HepG2 (cell line): ENCODE results near the gene IFT122. TPM values are rescaled to one million over a fixed set of nuclear protein-coding genes. Genes with fewer than 3 reads are reported as not detected.

Source experiments
- AGO1 ChIP-seq: fragments of 200-400 bp; formaldehyde crosslinking; IDR thresholded peaks from 2 replicates; pipeline ENCODE4 v1.6.1; 2017; ENCODE audit warnings: mild to moderate bottlenecking, low read depth, low read length, moderate library complexity; ENCODE audit not compliant: poor library complexity, severe bottlenecking
- CBX5 ChIP-seq: sonication (generic); formaldehyde crosslinking; IDR thresholded peaks from 2 replicates; pipeline ENCODE4 v1.4.0; 2020; ENCODE audit warnings: missing genetic modification reagents, borderline replicate concordance
- HNF4A ChIP-seq: sonication (generic); formaldehyde crosslinking; IDR thresholded peaks from 2 replicates; pipeline ENCODE4 v1.4.0; 2020; ENCODE audit warnings: missing genetic modification reagents
- HNRNPLL ChIP-seq: fragments of 200-400 bp; formaldehyde crosslinking; IDR thresholded peaks from 2 replicates; pipeline ENCODE4 v1.6.1; 2017; ENCODE audit warnings: mild to moderate bottlenecking, low read depth, low read length; ENCODE audit not compliant: poor library complexity, severe bottlenecking
- MEIS1 ChIP-seq: sonication (generic); formaldehyde crosslinking; IDR thresholded peaks from 2 replicates; pipeline ENCODE4 v1.9.0; 2021; ENCODE audit warnings: mild to moderate bottlenecking, missing genetic modification reagents, moderate library complexity, borderline replicate concordance
- MTA3 ChIP-seq: sonication (generic); formaldehyde crosslinking; IDR thresholded peaks from 2 replicates; pipeline ENCODE4 v1.4.0; 2020; ENCODE audit warnings: missing genetic modification reagents
- NFIC ChIP-seq: IDR thresholded peaks from 2 replicates; pipeline ENCODE4 v1.6.1; 2012; ENCODE audit warnings: mild to moderate bottlenecking, low read length, inconsistent platforms
- PATZ1 ChIP-seq: sonication (generic); formaldehyde crosslinking; IDR thresholded peaks from 2 replicates; pipeline ENCODE4 v1.4.0; 2020; ENCODE audit warnings: missing genetic modification reagents
- PLRG1 ChIP-seq: fragments of 450-650 bp; conservative IDR thresholded peaks from 2 replicates; pipeline ENCODE4 v1.6.1; 2016
- POLR2A ChIP-seq, 2 experiments: IDR thresholded peaks; 2 replicates each; pipeline ENCODE4 v1.6.1; 2011; ENCODE audit warnings: low read depth in 2 of 2, low read length in 2 of 2, mild to moderate bottlenecking in 1 of 2, moderate library complexity in 1 of 2; ENCODE audit not compliant: insufficient read depth in 1 of 2
- ZBTB39 ChIP-seq: sonication (generic); formaldehyde crosslinking; IDR thresholded peaks from 2 replicates; pipeline ENCODE4 v1.5.0; 2020; ENCODE audit warnings: missing genetic modification reagents
- ZFP82 ChIP-seq: sonication (generic); formaldehyde crosslinking; IDR thresholded peaks from 2 replicates; pipeline ENCODE4 v1.5.1; 2020; ENCODE audit warnings: mild to moderate bottlenecking, missing genetic modification reagents, borderline replicate concordance
- ZNF17 ChIP-seq: sonication (generic); formaldehyde crosslinking; IDR thresholded peaks from 2 replicates; pipeline ENCODE4 v1.5.0; 2020; ENCODE audit warnings: mild to moderate bottlenecking, missing genetic modification reagents
- ZNF20 ChIP-seq: sonication (generic); formaldehyde crosslinking; IDR thresholded peaks from 2 replicates; pipeline ENCODE4 v1.4.0; 2020; ENCODE audit warnings: mild to moderate bottlenecking, moderate library complexity, missing genetic modification reagents
- ZNF3 ChIP-seq: IDR thresholded peaks from 2 replicates; pipeline ENCODE4 v1.7.0; 2017; ENCODE audit warnings: inconsistent platforms
- ZNF33B ChIP-seq: sonication (generic); formaldehyde crosslinking; IDR thresholded peaks from 2 replicates; pipeline ENCODE4 v1.5.1; 2020; ENCODE audit warnings: mild to moderate bottlenecking, missing genetic modification reagents
- ZNF34 ChIP-seq: sonication (generic); formaldehyde crosslinking; IDR thresholded peaks from 2 replicates; pipeline ENCODE4 v1.4.0; 2020; ENCODE audit warnings: mild to moderate bottlenecking, missing genetic modification reagents, borderline replicate concordance
- ZNF720 ChIP-seq: sonication (generic); formaldehyde crosslinking; IDR thresholded peaks from 2 replicates; pipeline ENCODE4 v1.4.0; 2020; ENCODE audit warnings: missing genetic modification reagents
- ZNF839 ChIP-seq: sonication (generic); formaldehyde crosslinking; IDR thresholded peaks from 2 replicates; pipeline ENCODE4 v1.4.0; 2020; ENCODE audit warnings: missing genetic modification reagents, mild to moderate bottlenecking, borderline replicate concordance
- polyA plus RNA-seq, 8 experiments: library from polyadenylated mRNA; depleted of rRNA in 3 of 8; stranded (reverse) in 7 of 8; unstranded in 1 of 8; fragments of >200 nt; fragmentation: Illumina TruSeq in 4 of 8; extraction: Trizol in 4 of 8; gene quantifications; 2 replicates each; pipeline versions ENCODE4 v1.2.1 to v1.2.3, GENCODE V29; 2011 to 2016; ENCODE audit warnings: low read depth in 4 of 8, missing spikeins in 1 of 8, mixed read lengths in 1 of 8; ENCODE audit not compliant: insufficient read depth in 1 of 8
- total RNA-seq, 5 experiments: library from RNA; depleted of rRNA; stranded (reverse); fragments of >200 nt; fragmentation: Illumina TruSeq; extraction: Trizol; gene quantifications; 2 replicates each; pipeline ENCODE4 v1.2.3, GENCODE V29; 2016; ENCODE audit warnings: low read depth in 1 of 5
- TF ChIP-seq, protein P1 (sequence below): sonication (generic); formaldehyde crosslinking; IDR thresholded peaks from 2 replicates; pipeline ENCODE4 v1.4.0; 2020; ENCODE audit warnings: missing genetic modification reagents, borderline replicate concordance
- TF ChIP-seq, protein P2 (sequence below): sonication (generic); formaldehyde crosslinking; IDR thresholded peaks from 2 replicates; pipeline ENCODE4 v1.4.0; 2020; ENCODE audit warnings: missing genetic modification reagents, borderline replicate concordance

The IFT122 gene
- total and polyA plus RNA-seq, 2 of the 13 experiments (the other 11 are each of a cell fraction or from before 2014, with no cell fraction given): 10.1 to 10.3 TPM

GRCh38 chr3:129535075-129535474 is 95.1 kb downstream of the IFT122 start (continued):
- 0 out of 2 replicates have a peak, but pooled peaks have one; percentile 9 for TF ChIP-seq PATZ1 (CRISPR knock-in tag)
- TF ChIP-seq ZNF20 (CRISPR knock-in tag): no peak
- TF ChIP-seq, protein P1, sequence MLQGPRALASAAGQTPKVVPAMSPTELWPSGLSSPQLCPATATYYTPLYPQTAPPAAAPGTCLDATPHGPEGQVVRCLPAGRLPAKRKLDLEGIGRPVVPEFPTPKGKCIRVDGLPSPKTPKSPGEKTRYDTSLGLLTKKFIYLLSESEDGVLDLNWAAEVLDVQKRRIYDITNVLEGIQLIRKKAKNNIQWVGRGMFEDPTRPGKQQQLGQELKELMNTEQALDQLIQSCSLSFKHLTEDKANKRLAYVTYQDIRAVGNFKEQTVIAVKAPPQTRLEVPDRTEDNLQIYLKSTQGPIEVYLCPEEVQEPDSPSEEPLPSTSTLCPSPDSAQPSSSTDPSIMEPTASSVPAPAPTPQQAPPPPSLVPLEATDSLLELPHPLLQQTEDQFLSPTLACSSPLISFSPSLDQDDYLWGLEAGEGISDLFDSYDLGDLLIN (CRISPR knock-in tag): no peak
- TF ChIP-seq CBX5 (CRISPR knock-in tag): peak; percentile 14; the same call in 1 of the 2 replicates
- peak in 1 of 2 experiments; percentile 19; a peak in 1 of 4 replicates for TF ChIP-seq POLR2A (IDR thresholded peaks at IDR 0.05; ENCODE audit: insufficient read depth in 1 of 2, low read depth in 2 of 2, low read length in 2 of 2)
- no peak for TF ChIP-seq ZBTB39 (CRISPR knock-in tag)
- no peak for TF ChIP-seq ZNF17 (CRISPR knock-in tag)
- no peak for TF ChIP-seq PLRG1
- no peak for TF ChIP-seq ZNF3
- TF ChIP-seq AGO1: no peak
- no peak for TF ChIP-seq ZFP82 (CRISPR knock-in tag)
- TF ChIP-seq MEIS1 (CRISPR knock-in tag): 0 out of 2 replicates have a peak, but pooled peaks have one; percentile 17
- TF ChIP-seq NFIC: no peak
- TF ChIP-seq ZNF720 (CRISPR knock-in tag): no peak
- no peak for TF ChIP-seq ZNF33B (CRISPR knock-in tag)
- TF ChIP-seq, protein P2, sequence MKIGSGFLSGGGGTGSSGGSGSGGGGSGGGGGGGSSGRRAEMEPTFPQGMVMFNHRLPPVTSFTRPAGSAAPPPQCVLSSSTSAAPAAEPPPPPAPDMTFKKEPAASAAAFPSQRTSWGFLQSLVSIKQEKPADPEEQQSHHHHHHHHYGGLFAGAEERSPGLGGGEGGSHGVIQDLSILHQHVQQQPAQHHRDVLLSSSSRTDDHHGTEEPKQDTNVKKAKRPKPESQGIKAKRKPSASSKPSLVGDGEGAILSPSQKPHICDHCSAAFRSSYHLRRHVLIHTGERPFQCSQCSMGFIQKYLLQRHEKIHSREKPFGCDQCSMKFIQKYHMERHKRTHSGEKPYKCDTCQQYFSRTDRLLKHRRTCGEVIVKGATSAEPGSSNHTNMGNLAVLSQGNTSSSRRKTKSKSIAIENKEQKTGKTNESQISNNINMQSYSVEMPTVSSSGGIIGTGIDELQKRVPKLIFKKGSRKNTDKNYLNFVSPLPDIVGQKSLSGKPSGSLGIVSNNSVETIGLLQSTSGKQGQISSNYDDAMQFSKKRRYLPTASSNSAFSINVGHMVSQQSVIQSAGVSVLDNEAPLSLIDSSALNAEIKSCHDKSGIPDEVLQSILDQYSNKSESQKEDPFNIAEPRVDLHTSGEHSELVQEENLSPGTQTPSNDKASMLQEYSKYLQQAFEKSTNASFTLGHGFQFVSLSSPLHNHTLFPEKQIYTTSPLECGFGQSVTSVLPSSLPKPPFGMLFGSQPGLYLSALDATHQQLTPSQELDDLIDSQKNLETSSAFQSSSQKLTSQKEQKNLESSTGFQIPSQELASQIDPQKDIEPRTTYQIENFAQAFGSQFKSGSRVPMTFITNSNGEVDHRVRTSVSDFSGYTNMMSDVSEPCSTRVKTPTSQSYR (CRISPR knock-in tag): 0 out of 2 replicates have a peak, but pooled peaks have one; percentile 14
- no peak for TF ChIP-seq MTA3 (CRISPR knock-in tag)
- TF ChIP-seq ZNF839 (CRISPR knock-in tag): no peak
- no peak for TF ChIP-seq ZNF34
- peak; percentile 77 for TF ChIP-seq HNF4A (CRISPR knock-in tag)
- TF ChIP-seq HNRNPLL: no peak
